ENCODE measurements around the gene LRRN2. TPM values are rescaled to one million over a fixed set of nuclear protein-coding genes. Genes with fewer than 3 reads are reported as not detected.
A peak's percentile ranks its signal among the peaks of the same experiment; 100 is the strongest.

The LRRN2 gene
- total RNA-seq, 1 donor from 2014 or later: 2.5 TPM

DNA sequence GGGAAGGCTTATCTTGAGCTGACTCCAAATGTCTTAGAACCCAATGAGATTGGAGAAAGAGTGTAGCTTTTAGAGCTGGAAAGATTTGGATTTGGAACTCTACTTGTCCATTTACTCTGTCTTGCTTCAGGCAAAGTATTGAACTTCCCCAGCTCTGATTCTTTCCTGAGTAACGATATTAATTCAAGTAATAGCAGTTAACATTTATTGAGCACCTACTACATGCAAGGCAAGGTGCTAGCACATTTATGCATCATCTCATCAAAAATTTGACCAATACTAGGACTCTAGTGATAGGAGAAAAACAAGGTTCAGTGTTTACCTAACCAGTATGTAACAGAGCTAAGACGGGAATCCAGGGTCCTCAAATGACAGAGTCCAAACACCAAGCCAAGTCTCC, 2.5 kb upstream of the LRRN2 start:
- H3K27me3 ChIP-seq (ENCODE audit: low read depth): peaks cover 33% of the 10 kb centered on the region
- no peaks in the 10 kb centered on the region for H3K4me1 ChIP-seq
- TF ChIP-seq, protein P1, sequence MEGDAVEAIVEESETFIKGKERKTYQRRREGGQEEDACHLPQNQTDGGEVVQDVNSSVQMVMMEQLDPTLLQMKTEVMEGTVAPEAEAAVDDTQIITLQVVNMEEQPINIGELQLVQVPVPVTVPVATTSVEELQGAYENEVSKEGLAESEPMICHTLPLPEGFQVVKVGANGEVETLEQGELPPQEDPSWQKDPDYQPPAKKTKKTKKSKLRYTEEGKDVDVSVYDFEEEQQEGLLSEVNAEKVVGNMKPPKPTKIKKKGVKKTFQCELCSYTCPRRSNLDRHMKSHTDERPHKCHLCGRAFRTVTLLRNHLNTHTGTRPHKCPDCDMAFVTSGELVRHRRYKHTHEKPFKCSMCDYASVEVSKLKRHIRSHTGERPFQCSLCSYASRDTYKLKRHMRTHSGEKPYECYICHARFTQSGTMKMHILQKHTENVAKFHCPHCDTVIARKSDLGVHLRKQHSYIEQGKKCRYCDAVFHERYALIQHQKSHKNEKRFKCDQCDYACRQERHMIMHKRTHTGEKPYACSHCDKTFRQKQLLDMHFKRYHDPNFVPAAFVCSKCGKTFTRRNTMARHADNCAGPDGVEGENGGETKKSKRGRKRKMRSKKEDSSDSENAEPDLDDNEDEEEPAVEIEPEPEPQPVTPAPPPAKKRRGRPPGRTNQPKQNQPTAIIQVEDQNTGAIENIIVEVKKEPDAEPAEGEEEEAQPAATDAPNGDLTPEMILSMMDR (IDR thresholded peaks at IDR 0.05): no peak
- H3K9me3 ChIP-seq: no peaks in the 10 kb centered on the region
- ATAC-seq (no peak), DNase-seq (no peak)
- H3K27ac ChIP-seq: no peak overlapping the region
- intact Hi-C loops (cut with DNase I): no loop called here
- no peaks in the 10 kb centered on the region for H3K36me3 ChIP-seq
- H3K4me3 ChIP-seq: no peak overlapping the region

DNA sequence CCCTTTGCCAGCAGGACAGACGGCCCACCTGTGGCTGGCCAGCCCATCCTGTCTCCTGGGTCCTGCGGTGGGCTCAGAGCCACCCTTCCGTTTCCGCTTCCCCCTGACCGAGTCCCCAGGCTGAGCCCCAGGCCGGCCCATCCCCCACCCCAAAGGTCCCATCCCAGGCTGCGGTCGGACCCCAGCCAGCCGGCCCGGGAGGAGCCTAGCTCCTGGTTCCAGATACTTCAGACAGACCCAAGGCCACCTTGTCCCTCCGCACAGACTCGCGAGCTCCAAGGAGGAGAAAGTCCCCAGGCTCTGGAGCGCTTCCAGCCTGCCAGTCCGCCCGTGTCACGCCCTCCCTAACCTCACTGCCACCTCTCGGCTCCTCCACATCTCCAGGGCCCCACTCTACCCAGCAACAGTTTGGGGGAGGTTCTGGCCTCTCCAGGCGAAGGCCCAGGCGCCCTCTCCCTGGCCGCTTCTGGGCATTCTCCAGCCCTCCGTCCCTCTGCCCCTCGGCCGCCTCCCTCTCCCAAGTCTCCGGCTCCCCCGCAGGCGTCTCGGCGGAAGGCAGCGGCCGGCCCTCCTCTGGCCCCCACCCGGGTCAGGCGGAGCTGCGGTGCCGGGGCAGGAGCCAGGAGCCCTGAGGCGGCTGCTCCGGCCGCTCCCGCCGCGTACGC, 835 bp downstream of the LRRN2 start:
- no peaks in the 10 kb centered on the region for H3K9me3 ChIP-seq
- DNase-seq (no peak), ATAC-seq (peak; percentile 16 to 52)
- peak overlapping the region; percentile 49 for H3K4me3 ChIP-seq
- intact Hi-C loops (cut with DNase I): no loop called here
- TF ChIP-seq, protein P1 (IDR thresholded peaks at IDR 0.05): no peak
- no peaks in the 10 kb centered on the region for H3K36me3 ChIP-seq
- H3K27me3 ChIP-seq (ENCODE audit: low read depth): peaks cover 33% of the 10 kb centered on the region
- H3K4me1 ChIP-seq: no peaks in the 10 kb centered on the region
- H3K27ac ChIP-seq: no peak overlapping the region

DNA sequence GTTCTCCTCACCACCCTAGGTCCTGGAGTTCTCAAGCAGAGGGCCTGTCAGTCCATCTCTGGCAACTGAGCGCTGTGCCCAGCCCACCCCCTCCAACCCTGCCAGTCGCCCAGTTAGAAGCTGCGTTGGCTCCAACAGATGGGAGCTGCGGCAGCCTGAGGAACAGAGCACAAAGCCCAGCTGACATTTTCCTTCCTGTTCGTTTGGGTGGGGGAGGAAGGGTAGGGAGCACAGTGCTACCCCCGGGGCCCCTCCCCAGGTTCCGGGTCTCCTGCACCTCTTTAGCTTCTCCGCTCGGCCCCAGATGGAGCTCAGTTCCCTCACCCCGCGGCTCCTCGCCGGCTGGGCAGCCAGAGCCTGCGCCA, 1.4 kb downstream of the LRRN2 start:
- H3K36me3 ChIP-seq: no peaks in the 10 kb centered on the region
- H3K27ac ChIP-seq: no peak overlapping the region
- intact Hi-C loops (cut with DNase I): no loop called here
- no peaks in the 10 kb centered on the region for H3K9me3 ChIP-seq
- DNase-seq: no peak
- TF ChIP-seq, protein P1 (IDR thresholded peaks at IDR 0.05): no peak
- ATAC-seq: no peak
- H3K27me3 ChIP-seq (ENCODE audit: low read depth): peaks cover 33% of the 10 kb centered on the region
- H3K4me3 ChIP-seq: peak overlapping the region; percentile 49
- H3K4me1 ChIP-seq: no peaks in the 10 kb centered on the region

DNA sequence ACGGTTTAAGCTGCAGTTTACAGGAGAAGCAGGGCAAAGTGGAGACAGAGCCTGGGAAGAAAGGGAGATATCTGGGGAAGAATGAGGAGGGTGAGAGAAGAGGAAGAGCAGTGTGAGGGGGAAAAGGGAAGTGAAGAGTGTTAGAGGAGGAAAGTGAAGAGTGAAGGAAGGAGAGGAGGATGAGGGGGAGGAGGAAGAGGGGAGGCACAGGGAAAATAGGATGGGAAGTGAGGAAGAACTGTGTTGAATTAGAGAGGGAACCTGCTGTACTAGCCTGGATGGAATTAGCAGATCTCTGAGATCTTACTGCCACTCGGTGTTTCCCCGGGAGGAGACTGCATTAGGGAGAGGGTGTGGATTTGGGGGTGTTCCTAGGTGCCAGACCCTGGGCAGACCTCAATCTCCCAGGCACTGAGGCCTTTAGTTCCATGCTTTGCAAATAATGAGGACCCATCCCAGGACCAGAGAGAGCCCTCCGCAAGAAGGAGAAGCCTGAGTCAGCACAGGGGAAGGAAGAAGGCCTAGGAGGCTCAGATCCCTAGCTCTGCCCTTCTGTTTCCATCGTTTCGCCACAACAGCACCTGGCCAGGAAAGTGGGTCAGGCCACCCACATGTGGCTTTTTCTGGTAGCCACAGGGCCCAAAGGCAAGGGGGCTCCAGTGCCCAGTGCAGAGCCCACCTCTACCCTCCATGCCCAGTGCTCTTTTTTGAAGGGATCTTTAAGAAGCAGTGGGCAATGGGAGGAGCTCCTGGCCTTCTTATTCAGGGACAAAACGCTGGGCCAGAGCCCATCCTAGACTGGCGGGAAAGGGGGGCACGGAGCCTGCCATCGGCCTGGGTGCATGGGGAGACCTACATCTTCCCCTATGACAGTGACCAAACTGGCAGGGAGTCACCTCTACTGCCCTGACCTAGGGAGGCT, 2.0 kb downstream of the LRRN2 start:
- Histone ChIP-seq H3K27ac (no peak overlapping the region), H3K4me3 (no peak overlapping the region), H3K4me1 (no peaks in the 10 kb centered on the region), H3K9me3 (no peaks in the 10 kb centered on the region), H3K36me3 (no peaks in the 10 kb centered on the region), H3K27me3 (ENCODE audit: low read depth) (peaks cover 33% of the 10 kb centered on the region)
- intact Hi-C loops (cut with DNase I): no loop called here
- TF ChIP-seq, protein P1 (IDR thresholded peaks at IDR 0.05): no peak
- no peak for ATAC-seq
- no peak for DNase-seq

DNA sequence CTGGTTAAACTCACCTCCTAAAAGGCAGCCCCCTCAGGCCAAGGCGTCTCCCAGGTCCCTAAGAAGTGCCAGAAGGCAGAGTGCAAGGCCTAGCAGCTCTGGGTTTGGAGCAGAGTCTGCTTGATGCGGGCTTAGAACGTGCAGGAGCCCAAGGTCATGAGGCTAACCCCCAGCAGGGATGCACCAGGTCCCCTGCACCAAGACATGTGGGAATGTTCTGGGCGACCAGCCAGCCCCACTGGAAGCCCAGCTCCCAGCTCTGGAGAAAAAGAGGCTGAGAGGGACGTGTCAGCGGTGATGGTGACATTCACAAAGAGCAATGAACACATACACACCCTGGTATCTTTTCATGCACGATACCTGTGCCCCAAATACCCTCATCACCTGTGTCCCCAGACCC, 5.1 kb downstream of the LRRN2 start:
- no peak for DNase-seq

More for the DNA sequence above, 5.1 kb downstream of the LRRN2 start:
- Histone ChIP-seq H3K27ac (no peak overlapping the region), H3K4me3 (no peak overlapping the region), H3K4me1 (no peaks in the 10 kb centered on the region), H3K27me3 (ENCODE audit: low read depth) (peaks cover 11% of the 10 kb centered on the region), H3K9me3 (no peaks in the 10 kb centered on the region), H3K36me3 (no peaks in the 10 kb centered on the region)
- TF ChIP-seq, protein P1 (IDR thresholded peaks at IDR 0.05): no peak
- intact Hi-C loops (cut with DNase I): no loop called here
- ATAC-seq: no peak

Data from lower lobe of right lung (tissue), 2 donors.